ENCODE data around the gene NUFIP2. TPM values are rescaled to one million over a fixed set of nuclear protein-coding genes. Genes with fewer than 3 reads are reported as not detected.

Gene NUFIP2
- total and polyA plus RNA-seq, 2 donors (not counting 3 experiments of a cell fraction or from before 2014, with no cell fraction given): 27.2 to 51.1 TPM

DNA sequence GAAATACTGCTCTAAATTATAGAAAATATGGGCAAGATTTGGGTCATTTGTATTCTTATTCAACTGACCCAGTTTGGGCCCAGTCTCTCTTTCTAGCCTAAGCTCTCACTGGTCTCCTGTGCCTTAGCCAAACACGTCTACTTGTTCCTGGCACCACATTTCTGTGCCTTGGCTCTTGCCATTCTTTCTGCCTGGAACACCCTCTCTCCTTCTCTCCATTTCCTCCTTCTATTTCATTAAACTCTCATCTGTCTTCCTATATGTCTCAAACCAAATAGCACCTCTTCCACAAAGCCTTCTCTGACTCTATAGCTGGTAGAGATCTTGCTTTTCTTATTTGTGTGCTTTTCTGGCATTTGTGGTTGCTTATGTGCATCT, 37.7 kb upstream of the NUFIP2 start:
- no peak for FAIRE-seq
- Histone ChIP-seq H3K4me1 (ENCODE audit: control insufficient read depth, extremely low read depth, insufficient read depth, low read length) (no peaks in the 10 kb centered on the region), H3K4me3 (replicated peaks in 1 of 3; ENCODE audit: insufficient read depth in 1 of 3, low read depth in 1 of 3, low read length in 3 of 3) (no peak overlapping the region), H3K9ac (replicated peaks; ENCODE audit: extremely low read depth, insufficient read depth, low read length) (no peak overlapping the region), H3K9me3 (replicated peaks; ENCODE audit: control insufficient read depth, insufficient read depth, low read length) (no peaks in the 10 kb centered on the region), H3K27me3 (ENCODE audit: control insufficient read depth in 2 of 2, insufficient read depth in 2 of 2, low read length in 2 of 2) (peaks cover 0 to 1% of the 10 kb centered on the region in 2 experiments), H3K79me2 (ENCODE audit: control insufficient read depth, insufficient read depth, low read length) (no peaks in the 10 kb centered on the region), H3K27ac (ENCODE audit: insufficient read depth, low read depth, low read length) (no peak overlapping the region), H3K9me1 (replicated peaks; ENCODE audit: control insufficient read depth, extremely low read depth, insufficient read depth, low read length) (no peaks in the 10 kb centered on the region), H4K20me1 (replicated peaks; ENCODE audit: control insufficient read depth, extremely low read depth, insufficient read depth, low read length) (no peaks in the 10 kb centered on the region), H3K36me3 (ENCODE audit: control insufficient read depth in 2 of 2, extremely low read depth in 1 of 2, insufficient read depth in 2 of 2, low read length in 2 of 2) (no peaks in the 10 kb centered on the region), H3K4me2 (ENCODE audit: insufficient read depth, low read length) (no peak overlapping the region), H2AFZ (ENCODE audit: low read depth, low read length) (no peak overlapping the region)
- dilution Hi-C loops (cut with MboI; ENCODE audit: extremely low pct_ligation_motif_present, low sequenced_read_pairs): no loop called here
- ChIA-PET POLR2A (interaction anchor here (0.6 kb wide), 1 partner anchor 15 kb away, joined by 3 read pairs; no protein-coding TSS in a partner anchor), CTCF (interaction anchor here (0.8 to 0.9 kb wide), 2 partner anchors 17 to 183 kb away, joined by 3 read pairs; no protein-coding TSS in a partner anchor)
- intact Hi-C loops (cut with micrococcal nuclease): no loop called here
- no TSS peak for BruUV-seq (replicated peaks)
- no peak for DNase-seq (ENCODE audit: low read depth, low spot score)
- no peak for TF ChIP-seq MYC (IDR thresholded peaks at IDR 0.05; ENCODE audit: low read depth, low read length)
- TF ChIP-seq FOS (IDR thresholded peaks at IDR 0.05; ENCODE audit: borderline replicate concordance, insufficient read depth, low read length): no peak
- TF ChIP-seq JUN (IDR thresholded peaks at IDR 0.05; ENCODE audit: borderline replicate concordance, insufficient read depth, insufficient read length, low read depth): no peak
- no peak for TF ChIP-seq MAX (IDR thresholded peaks at IDR 0.05; ENCODE audit: insufficient read depth, insufficient read length)
- TF ChIP-seq EZH2 (IDR thresholded peaks at IDR 0.05; ENCODE audit: borderline replicate concordance, low read depth, low read length, severe bottlenecking): no peak
- TF ChIP-seq, protein P1, sequence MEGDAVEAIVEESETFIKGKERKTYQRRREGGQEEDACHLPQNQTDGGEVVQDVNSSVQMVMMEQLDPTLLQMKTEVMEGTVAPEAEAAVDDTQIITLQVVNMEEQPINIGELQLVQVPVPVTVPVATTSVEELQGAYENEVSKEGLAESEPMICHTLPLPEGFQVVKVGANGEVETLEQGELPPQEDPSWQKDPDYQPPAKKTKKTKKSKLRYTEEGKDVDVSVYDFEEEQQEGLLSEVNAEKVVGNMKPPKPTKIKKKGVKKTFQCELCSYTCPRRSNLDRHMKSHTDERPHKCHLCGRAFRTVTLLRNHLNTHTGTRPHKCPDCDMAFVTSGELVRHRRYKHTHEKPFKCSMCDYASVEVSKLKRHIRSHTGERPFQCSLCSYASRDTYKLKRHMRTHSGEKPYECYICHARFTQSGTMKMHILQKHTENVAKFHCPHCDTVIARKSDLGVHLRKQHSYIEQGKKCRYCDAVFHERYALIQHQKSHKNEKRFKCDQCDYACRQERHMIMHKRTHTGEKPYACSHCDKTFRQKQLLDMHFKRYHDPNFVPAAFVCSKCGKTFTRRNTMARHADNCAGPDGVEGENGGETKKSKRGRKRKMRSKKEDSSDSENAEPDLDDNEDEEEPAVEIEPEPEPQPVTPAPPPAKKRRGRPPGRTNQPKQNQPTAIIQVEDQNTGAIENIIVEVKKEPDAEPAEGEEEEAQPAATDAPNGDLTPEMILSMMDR (IDR thresholded peaks at IDR 0.05; ENCODE audit: extremely low read depth in 1 of 2, insufficient read depth in 1 of 2, low read depth in 1 of 2, low read length in 2 of 2): no peak
- TF ChIP-seq GATA2 (IDR thresholded peaks at IDR 0.05; ENCODE audit: insufficient read depth, insufficient read length, low read depth, low read length): no peak
- no peak for TF ChIP-seq POLR2AphosphoS5 (IDR thresholded peaks at IDR 0.05; ENCODE audit: insufficient read depth, low read depth, low read length)
- no peak for TF ChIP-seq POLR2A (IDR thresholded peaks at IDR 0.05; ENCODE audit: low read depth, low read length)
